Endothelial cell (in vitro differentiated cells): ENCODE measurements around the gene MXD4. TPM values are rescaled to one million over a fixed set of nuclear protein-coding genes. Genes with fewer than 3 reads are reported as not detected.

Experiments
- DNase-seq: peaks from one replicate; pipeline ENCODE4 v3.0.0; 2021; ENCODE audit warnings: low spot score
- H3K27ac Mint-ChIP-seq: one replicate; pipeline ENCODE4 v1.8.0; 2021; ENCODE audit warnings: mixed read lengths, inconsistent platforms; ENCODE audit not compliant: unreplicated experiment
- H3K27me3 Mint-ChIP-seq: one replicate; pipeline ENCODE4 v1.8.0; 2021; ENCODE audit warnings: mild to moderate bottlenecking, moderate library complexity, mixed read lengths, inconsistent platforms; ENCODE audit not compliant: unreplicated experiment
- H3K36me3 Mint-ChIP-seq: one replicate; pipeline ENCODE4 v1.8.0; 2021; ENCODE audit warnings: mild to moderate bottlenecking, low read depth, mixed read lengths, inconsistent platforms; ENCODE audit not compliant: unreplicated experiment
- H3K4me1 Mint-ChIP-seq: one replicate; pipeline ENCODE4 v1.8.0; 2021; ENCODE audit warnings: mild to moderate bottlenecking, mixed read lengths, inconsistent platforms; ENCODE audit not compliant: unreplicated experiment
- H3K4me3 Mint-ChIP-seq: one replicate; pipeline ENCODE4 v1.8.0; 2021; ENCODE audit warnings: mild to moderate bottlenecking, mixed read lengths, inconsistent platforms; ENCODE audit not compliant: unreplicated experiment
- H3K9me3 Mint-ChIP-seq: one replicate; pipeline ENCODE4 v1.8.0; 2021; ENCODE audit warnings: mixed read lengths, inconsistent platforms; ENCODE audit not compliant: unreplicated experiment
- CTCF ChIP-seq: fragments of 200-600 bp; sonication (generic); IDR thresholded peaks from one replicate; pipeline ENCODE4 v1.5.0; 2021; ENCODE audit warnings: antibody characterized with exemption; ENCODE audit not compliant: unreplicated experiment
- total RNA-seq: library from RNA; stranded (reverse); fragmentation: NEBNext Ultra II Directional; extraction: Animal tissue kit (Norgen Biotek cat#: 25700); gene quantifications from one replicate; pipeline ENCODE4 v1.2.1, GENCODE V29; 2021; ENCODE audit not compliant: unreplicated experiment

MXD4 gene
- total RNA-seq, 1 donor from 2014 or later, result 93.5 TPM

GRCh38 chr4:2283199-2283711 is 21.3 kb upstream of the MXD4 start:
- TF ChIP-seq CTCF, result no peak
- peaks cover 8% of the 10 kb centered on the region for H3K4me1 Mint-ChIP-seq
- peaks cover 6% of the 10 kb centered on the region for H3K27me3 Mint-ChIP-seq
- H3K36me3 Mint-ChIP-seq, result no peaks in the 10 kb centered on the region
- H3K4me3 Mint-ChIP-seq, result no peak overlapping the region
- DNase-seq, result no peak
- H3K9me3 Mint-ChIP-seq, result no peaks in the 10 kb centered on the region
- H3K27ac Mint-ChIP-seq, result peak overlapping the region; percentile 7

GRCh38 chr4:2281575-2282343 is 19.9 kb upstream of the MXD4 start:
- H3K27me3 Mint-ChIP-seq, result peaks cover 6% of the 10 kb centered on the region
- DNase-seq, result no peak
- peak overlapping the region; percentile 52 for H3K27ac Mint-ChIP-seq
- H3K36me3 Mint-ChIP-seq, result no peaks in the 10 kb centered on the region
- TF ChIP-seq CTCF, result no peak
- no peaks in the 10 kb centered on the region for H3K9me3 Mint-ChIP-seq
- H3K4me1 Mint-ChIP-seq, result peaks cover 8% of the 10 kb centered on the region
- no peak overlapping the region for H3K4me3 Mint-ChIP-seq

GRCh38 chr4:2280531-2281300 is 18.8 kb upstream of the MXD4 start:
- no peaks in the 10 kb centered on the region for H3K9me3 Mint-ChIP-seq
- no peak overlapping the region for H3K4me3 Mint-ChIP-seq
- peaks cover 6% of the 10 kb centered on the region for H3K27me3 Mint-ChIP-seq

GRCh38 chr4:2277956-2278355 is 16.0 kb upstream of the MXD4 start:
- Mint-ChIP-seq H3K36me3 (no peaks in the 10 kb centered on the region), H3K4me3 (no peak overlapping the region), H3K9me3 (no peaks in the 10 kb centered on the region), H3K27me3 (peaks cover 7% of the 10 kb centered on the region), H3K4me1 (no peaks in the 10 kb centered on the region), H3K27ac (no peak overlapping the region)
- DNase-seq, result no peak
- TF ChIP-seq CTCF, result no peak

More at GRCh38 chr4:2280531-2281300, 18.8 kb upstream of the MXD4 start:
- H3K27ac Mint-ChIP-seq, result no peak overlapping the region
- H3K4me1 Mint-ChIP-seq, result peaks cover 8% of the 10 kb centered on the region
- no peak for TF ChIP-seq CTCF
- no peak for DNase-seq
- H3K36me3 Mint-ChIP-seq, result no peaks in the 10 kb centered on the region
